Hypothalamus (tissue), 51 donors: Measurements from ENCODE around the gene CRLF1.

Experiments
- DNase-seq, 51 donors: peaks; one replicate each; lab custom pipeline; 2025; lab: John Stamatoyannopoulos, UW

CRLF1 gene, protein sequence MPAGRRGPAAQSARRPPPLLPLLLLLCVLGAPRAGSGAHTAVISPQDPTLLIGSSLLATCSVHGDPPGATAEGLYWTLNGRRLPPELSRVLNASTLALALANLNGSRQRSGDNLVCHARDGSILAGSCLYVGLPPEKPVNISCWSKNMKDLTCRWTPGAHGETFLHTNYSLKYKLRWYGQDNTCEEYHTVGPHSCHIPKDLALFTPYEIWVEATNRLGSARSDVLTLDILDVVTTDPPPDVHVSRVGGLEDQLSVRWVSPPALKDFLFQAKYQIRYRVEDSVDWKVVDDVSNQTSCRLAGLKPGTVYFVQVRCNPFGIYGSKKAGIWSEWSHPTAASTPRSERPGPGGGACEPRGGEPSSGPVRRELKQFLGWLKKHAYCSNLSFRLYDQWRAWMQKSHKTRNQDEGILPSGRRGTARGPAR

DNA sequence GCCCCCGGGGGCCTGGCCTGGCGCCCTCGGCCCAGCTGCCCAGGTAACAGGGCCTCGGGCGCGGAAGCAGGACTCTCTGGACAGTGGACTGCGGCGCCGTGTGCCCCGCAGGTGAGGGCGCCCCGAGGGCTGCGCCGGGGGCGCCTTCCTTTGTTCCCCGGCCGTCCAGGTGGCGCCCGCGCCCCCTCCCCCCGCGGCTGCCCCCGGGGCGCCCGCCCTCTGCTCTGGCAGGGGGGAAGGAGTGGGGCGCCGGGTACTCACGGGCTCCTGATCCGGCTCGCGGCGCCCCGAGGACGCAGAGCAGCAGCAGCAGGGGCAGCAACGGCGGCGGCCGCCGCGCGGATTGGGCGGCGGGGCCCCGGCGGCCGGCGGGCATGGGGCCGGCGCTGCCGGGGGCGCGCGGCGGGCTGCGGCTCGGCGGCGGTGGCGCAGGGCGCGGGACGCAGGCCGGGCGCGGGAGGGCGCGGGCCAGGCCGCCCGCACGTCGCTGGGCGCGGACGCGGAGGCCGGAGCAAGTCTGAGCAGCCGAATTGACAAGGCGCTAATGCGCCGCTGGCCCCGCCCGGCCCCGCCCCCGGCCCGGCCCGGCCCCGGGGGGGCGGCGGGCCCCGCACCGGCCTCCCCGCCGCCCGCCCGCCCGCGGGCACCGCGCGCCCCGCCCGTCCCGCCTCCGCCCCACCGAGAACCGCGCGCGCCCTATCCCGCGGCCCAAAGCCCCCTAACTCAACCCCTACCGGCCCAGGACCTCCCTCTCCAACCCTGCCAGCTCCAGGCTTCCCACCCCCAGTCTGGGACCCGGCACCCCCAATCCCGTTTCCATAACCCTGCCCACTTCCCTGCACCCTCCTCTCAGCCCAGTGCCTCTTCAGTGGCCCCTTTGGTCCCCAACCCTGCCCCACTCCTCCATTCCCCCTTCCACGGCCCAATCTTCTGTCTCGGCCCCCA lies at the start of gene CRLF1:
Gene CRLF1, minus strand, starts transcription at position 519 of the 945 bp plus-strand sequence. Its CDS starts 143 bp downstream, at position 376.
- no peak for DNase-seq

DNA sequence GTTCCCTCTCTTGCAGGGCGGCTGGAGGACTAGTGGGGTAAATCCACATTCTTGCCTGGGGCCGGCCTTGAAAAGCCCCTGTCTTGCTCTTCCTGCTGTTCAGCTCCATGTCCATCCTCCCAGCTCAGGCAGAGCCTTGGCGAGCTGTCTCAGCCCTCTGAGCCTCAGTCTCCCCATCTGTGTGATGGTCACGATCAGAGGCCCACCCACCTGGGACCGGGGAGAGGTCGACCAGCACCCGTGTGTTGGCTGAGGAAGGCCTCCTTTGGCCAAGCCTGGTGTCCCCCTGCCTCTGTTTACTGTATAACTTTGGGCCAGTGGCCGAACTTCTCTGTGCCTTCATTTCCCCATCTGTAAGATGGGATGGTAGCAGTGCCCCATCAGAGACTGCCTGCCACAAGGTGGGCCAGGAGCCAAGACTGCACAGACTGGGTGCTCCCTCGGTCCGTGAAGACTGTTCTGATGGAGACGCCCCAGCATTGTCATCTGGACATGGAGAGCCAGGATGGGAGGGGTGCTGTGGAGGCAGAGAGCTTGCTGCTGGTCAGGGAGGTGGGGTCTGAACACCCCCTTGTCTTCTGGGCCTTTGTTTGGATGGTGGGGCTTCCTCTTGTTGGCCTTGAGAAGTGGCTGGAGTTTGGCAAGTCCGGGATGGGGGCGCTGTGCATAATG lies 48.7 kb upstream of the CRLF1 start:
- DNase-seq = no peak

- DNase-seq = no peak
Measured at GRCh38 chr19:18654469-18654868, 47.9 kb upstream of the CRLF1 start.

- DNase-seq = no peak
Measured at GRCh38 chr19:18653853-18654252, 47.3 kb upstream of the CRLF1 start.

DNA sequence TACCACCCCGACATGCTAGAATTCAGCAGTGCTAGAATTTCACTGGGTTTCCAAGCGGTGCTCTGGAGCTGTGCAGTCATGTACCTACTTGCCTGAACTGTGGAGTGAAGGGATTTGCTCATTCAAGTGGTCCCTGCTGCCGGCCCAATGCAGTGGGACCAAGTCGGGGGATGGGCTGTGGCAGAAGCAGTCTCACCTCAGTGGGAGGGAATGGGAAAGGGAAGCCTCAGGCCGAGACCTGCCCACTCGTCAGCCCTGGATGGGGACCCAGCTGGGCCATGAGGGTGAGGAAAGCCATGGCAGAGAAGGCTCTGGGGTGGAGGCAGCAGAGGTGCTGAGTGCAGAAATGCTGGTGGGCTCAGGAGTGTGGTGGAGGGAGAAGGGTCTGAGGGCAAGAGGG lies 45.1 kb upstream of the CRLF1 start:
- no peak for DNase-seq

DNA sequence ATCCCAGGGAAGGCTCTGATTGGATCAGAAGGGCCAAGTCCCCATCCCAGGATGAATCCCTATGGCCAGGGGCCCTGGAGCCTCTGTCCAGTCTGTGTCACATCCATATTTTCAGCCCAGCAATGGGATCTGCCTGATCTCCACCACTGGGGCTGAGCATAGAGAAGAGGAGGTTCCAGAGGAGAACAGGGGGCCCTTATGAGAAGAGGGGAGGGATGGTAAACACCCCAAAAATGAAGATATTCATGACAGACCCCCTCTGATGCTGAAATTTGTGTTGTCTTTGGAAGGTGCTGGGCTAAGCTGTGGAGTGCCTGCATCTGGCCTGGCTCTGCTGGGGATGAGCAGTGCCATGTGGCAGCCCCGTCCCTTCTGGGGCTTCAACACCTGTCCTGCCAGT lies 44.7 kb upstream of the CRLF1 start:
- DNase-seq = no peak

- peak in 4 of 51 donors; percentile 8 to 35 (median 15) for DNase-seq
Measured at GRCh38 chr19:18650468-18651041, 44.0 kb upstream of the CRLF1 start.

DNA sequence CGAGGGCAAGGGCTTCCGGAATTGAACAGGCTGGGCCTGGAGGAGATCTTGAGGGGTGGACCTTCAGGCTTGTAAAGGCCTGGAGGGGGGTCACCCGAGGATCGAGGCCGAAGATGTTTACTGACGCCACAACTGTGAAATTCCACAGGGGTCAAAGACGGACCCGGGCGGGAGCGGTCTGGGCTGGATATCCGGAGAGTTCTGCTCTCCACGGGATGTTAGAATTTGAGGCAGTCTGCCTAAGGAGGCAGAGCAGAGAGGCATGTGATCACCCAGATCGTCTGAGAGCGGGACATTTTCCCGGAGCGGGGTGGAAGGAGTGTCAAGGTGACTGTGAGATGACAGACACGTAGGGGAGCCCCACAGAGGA lies 43.4 kb upstream of the CRLF1 start:
- peak in 6 of 51 donors; percentile 8 to 48 (median 23) for DNase-seq

DNA sequence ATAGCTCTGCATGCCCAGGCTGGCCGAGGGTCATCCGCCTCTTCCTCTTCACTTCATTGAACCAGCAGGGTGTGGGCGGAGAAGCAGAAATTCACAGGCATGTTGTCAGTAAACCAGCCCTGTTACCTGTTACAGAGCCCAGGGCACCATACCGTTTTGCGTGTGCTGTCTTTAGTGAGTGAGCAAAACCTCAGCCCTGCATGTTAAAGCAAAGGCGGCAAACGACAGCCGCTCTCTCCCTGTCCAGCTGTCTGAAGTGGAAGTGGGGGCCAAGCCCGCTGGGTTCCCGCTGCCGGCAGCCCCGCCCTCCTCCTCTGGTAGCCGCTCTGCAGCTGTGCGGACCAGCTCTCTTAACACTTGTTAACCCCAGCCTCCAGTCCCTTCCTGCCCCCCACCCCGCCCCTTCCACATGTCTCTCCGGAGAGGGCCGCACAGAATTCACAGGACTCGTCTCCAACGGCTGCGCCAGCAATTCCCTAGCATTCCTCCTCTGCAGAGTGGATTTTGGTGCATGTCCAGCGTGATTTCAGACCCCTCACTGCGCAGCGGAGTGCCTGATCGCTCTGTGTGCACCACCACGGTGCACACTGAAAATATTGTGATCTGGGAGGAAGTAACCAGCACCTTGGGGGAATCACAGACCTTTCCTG lies 42.9 kb upstream of the CRLF1 start:
- peak in 36 of 51 donors; percentile 10 to 72 (median 30) for DNase-seq

GRCh38 chr19:18648973-18649315 lies 42.3 kb upstream of the CRLF1 start:
- DNase-seq = peak in 2 of 51 donors; percentile 15 to 30

DNA sequence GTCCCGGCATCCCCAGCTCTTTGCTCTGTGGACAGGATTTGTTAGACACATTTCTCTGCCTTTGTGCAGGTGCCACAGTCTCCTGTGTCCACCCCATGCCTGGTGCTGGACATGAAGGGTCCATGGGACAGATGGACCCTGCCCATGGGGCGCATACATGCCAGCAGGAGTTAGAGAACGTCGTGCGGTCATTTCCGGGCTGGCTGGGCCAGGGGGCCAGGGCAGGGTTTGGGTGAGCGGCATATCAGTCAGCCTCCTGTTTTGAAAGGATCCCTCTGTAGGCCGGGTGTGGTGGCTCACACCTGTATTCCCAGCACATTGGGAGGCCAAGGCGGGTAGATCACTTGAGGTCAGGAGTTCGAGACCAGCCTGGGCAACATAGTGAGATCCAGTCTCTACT lies 41.2 kb upstream of the CRLF1 start:
- no peak for DNase-seq

DNA sequence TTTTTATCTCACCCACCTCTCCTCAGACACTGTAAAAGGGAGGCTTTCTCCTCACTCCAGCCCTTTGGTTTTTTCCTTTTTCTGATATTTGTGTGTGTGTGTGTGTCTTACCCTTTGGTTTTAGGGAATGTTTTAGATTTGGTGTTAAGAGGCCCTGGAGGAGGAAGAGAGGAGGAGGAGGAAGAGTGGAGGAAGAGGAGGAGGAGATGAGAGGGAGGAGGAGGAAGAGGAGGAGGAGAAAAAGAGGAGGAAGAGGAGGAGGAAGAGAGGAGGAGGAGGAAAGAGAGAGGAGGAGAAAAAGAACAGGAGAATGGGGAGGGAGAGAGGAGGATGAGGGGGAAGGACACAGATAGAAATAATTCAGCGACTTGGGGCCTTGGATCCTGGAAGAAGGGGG lies 40.8 kb upstream of the CRLF1 start:
- DNase-seq = no peak

- peak in 6 of 51 donors; percentile 10 to 38 (median 23) for DNase-seq
Measured at GRCh38 chr19:18646535-18647370, 40.2 kb upstream of the CRLF1 start.

DNA sequence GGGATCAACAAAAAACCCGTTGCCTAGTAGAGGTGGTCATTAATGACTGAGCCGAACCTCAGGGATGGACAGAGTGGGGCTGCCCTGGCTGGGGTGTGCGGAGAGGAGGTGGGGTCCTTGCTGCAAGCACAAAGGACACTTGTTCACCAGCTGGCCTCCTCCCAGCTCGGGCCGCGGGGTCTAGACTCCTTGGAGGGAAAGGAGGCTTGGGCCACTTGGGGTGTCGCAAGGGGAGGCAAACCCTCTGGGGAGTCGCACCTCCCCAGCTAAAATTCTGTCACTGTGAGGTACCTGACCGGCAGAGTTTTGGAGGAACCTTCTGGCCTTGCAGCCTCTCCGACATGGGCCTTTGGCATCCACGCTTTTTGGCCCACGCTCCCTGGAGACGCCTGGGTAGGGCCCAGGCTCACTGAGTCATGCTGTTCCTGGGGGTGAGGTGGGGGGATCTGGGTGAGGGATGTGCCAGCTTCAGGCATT lies 38.5 kb upstream of the CRLF1 start:
- DNase-seq = peak in 47 of 51 donors; percentile 11 to 94 (median 67)

DNA sequence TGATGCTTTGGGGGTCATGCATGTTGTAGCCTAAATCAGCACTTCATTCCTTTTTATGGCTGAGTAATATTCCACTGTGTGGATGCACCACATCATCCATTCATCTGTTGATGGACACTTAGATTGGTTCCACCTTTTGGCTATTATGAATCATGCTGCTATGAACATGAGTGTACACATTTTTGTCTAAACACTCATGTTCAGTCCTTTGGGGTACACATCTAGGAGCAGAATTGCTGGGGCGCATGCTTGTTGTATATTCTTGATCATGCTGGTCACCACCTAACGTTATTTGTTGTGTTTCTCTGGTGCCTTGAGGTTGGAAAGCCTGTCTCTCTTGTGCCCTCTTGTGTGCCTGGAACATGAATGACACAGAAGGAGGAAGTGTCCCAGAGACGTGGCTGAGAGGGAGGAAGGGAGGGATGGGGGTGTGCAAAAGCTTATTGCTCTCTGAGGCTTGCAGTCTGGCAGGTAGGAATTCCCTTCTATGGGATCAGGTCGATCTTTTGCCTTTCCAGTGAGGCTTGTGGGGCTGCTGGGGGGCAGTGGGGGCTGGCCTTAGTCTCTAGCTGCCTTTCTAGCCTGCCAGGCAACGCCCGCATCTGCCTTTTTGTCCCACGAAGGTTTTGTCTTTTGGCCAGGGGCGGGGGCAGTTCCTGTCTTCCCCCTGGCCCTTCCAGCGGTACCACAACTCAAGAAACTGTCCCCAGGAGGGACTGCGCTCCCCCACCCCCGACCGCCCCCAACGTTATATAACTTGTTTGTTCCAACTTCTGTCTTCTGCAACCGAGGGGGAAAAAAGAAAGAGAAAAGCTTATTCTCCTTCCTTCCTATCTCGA lies 37.8 kb upstream of the CRLF1 start:
- peak in 19 of 51 donors; percentile 11 to 88 (median 42) for DNase-seq

GRCh38 chr19:18639706-18640243 lies 33.2 kb upstream of the CRLF1 start:
- DNase-seq = no peak
